Measurements from ENCODE around the gene SH3PXD2A. TPM values are rescaled to one million over a fixed set of nuclear protein-coding genes. Genes with fewer than 3 reads are reported as not detected.

The SH3PXD2A gene
- total RNA-seq, 1 donor from 2014 or later: 38.6 TPM

GRCh38 chr10:103759100-103759781 lies 96.1 kb downstream of the SH3PXD2A start:
- Mint-ChIP-seq H3K27ac (peak overlapping the region; percentile 35), H3K9me3 (no peaks in the 10 kb centered on the region), H3K36me3 (no peaks in the 10 kb centered on the region), H3K4me1 (ENCODE audit: unreplicated experiment) (peaks cover 46% of the 10 kb centered on the region), H3K4me3 (peak overlapping the region; percentile 34), H3K27me3 (peaks cover 3% of the 10 kb centered on the region)
- no peak for DNase-seq (ENCODE audit: extremely low spot score, unreplicated experiment)
- TF ChIP-seq CTCF (conservative IDR thresholded peaks at IDR 0.05): no peak

- Mint-ChIP-seq H3K27ac (peak overlapping the region; percentile 29), H3K9me3 (no peaks in the 10 kb centered on the region), H3K4me3 (no peak overlapping the region), H3K4me1 (ENCODE audit: unreplicated experiment) (peaks cover 42% of the 10 kb centered on the region), H3K36me3 (no peaks in the 10 kb centered on the region), H3K27me3 (no peaks in the 10 kb centered on the region)
- DNase-seq (ENCODE audit: extremely low spot score, unreplicated experiment): no peak
- TF ChIP-seq CTCF (conservative IDR thresholded peaks at IDR 0.05): no peak
Observed at GRCh38 chr10:103758294-103758681, 97.1 kb downstream of the SH3PXD2A start.

- Mint-ChIP-seq H3K36me3 (no peaks in the 10 kb centered on the region), H3K27ac (no peak overlapping the region), H3K9me3 (no peaks in the 10 kb centered on the region), H3K4me3 (peak overlapping the region; percentile 28), H3K27me3 (no peaks in the 10 kb centered on the region), H3K4me1 (ENCODE audit: unreplicated experiment) (peaks cover 42% of the 10 kb centered on the region)
- no peak for TF ChIP-seq CTCF (conservative IDR thresholded peaks at IDR 0.05)
- no peak for DNase-seq (ENCODE audit: extremely low spot score, unreplicated experiment)
Observed at GRCh38 chr10:103757531-103758293, 97.7 kb downstream of the SH3PXD2A start.

- DNase-seq (ENCODE audit: extremely low spot score, unreplicated experiment): no peak
- Mint-ChIP-seq H3K4me3 (no peak overlapping the region), H3K4me1 (ENCODE audit: unreplicated experiment) (peaks cover 45% of the 10 kb centered on the region), H3K9me3 (no peaks in the 10 kb centered on the region), H3K36me3 (no peaks in the 10 kb centered on the region), H3K27me3 (no peaks in the 10 kb centered on the region), H3K27ac (no peak overlapping the region)
- no peak for TF ChIP-seq CTCF (conservative IDR thresholded peaks at IDR 0.05)
Observed at GRCh38 chr10:103756277-103756869, 99.0 kb downstream of the SH3PXD2A start.

GRCh38 chr10:103752680-103753248 lies 102.6 kb downstream of the SH3PXD2A start:
- DNase-seq (ENCODE audit: extremely low spot score, unreplicated experiment): no peak

More at GRCh38 chr10:103752680-103753248, 102.6 kb downstream of the SH3PXD2A start:
- peak; percentile 94 for TF ChIP-seq CTCF (conservative IDR thresholded peaks at IDR 0.05)
- Mint-ChIP-seq H3K27me3 (no peaks in the 10 kb centered on the region), H3K9me3 (peaks cover 5% of the 10 kb centered on the region), H3K36me3 (no peaks in the 10 kb centered on the region), H3K4me3 (no peak overlapping the region), H3K4me1 (ENCODE audit: unreplicated experiment) (peaks cover 29% of the 10 kb centered on the region), H3K27ac (no peak overlapping the region)

Data from type B pancreatic cell (in vitro differentiated cells).